NCI-H1092 treated with DMSO at 0.1 percent for 48 hours (cell line): ENCODE results near the gene WRAP73.
A peak's percentile ranks its signal among the peaks of the same experiment; 100 is the strongest.

Source experiments
- DNase-seq: peaks from one replicate; lab custom pipeline; 2025; lab: John Stamatoyannopoulos, UW

WRAP73 gene, protein sequence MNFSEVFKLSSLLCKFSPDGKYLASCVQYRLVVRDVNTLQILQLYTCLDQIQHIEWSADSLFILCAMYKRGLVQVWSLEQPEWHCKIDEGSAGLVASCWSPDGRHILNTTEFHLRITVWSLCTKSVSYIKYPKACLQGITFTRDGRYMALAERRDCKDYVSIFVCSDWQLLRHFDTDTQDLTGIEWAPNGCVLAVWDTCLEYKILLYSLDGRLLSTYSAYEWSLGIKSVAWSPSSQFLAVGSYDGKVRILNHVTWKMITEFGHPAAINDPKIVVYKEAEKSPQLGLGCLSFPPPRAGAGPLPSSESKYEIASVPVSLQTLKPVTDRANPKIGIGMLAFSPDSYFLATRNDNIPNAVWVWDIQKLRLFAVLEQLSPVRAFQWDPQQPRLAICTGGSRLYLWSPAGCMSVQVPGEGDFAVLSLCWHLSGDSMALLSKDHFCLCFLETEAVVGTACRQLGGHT

DNA sequence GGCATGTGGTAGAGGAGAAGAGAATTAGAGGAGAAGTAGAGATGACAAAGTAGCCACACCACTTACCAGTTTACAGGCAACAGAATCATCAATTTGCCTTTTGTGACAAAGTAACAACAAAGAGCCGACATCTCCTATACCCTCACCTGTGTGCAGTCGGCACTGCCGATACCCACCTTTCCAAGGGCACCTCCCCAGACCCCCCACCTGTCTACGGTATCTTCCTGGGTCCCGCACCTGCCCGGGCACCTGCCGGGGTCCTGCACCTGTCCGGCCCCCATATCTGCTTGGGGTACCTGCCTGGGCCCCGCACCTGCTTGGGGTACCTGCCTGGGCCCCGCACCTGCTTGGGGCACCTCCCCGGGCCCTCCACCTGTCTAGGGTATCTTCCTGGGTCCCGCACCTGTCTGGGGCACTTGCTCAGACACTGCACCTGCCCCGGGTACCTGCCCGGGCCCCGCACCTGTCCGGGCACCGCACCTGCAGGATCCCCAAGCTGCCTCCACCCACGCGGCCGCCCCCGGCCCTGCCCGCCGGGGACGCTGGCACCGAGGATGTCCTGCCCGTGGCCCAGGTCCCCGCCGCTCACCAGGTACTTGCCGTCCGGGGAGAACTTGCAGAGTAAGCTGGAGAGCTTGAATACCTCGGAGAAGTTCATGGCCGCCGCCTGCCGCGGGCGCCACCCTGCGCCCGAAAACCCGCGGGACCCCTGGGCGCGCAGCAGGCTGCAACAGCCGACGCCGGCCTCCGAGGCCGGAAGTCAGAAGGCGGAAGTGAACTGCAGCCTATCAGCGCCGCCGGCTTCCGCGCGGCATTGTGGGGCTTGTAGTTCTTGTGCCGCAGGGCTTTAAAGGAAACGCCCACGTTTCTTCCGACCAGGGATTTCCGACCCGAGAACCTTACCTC, at the start of gene WRAP73:
WRAP73 (minus strand) TSS at position 762 of the 906 bp plus-strand sequence; CDS start at position 658, 104 bp downstream.
- peak; percentile 73 for DNase-seq

GRCh38 chr1:3699596-3699995, 49.7 kb upstream of the WRAP73 start:
- DNase-seq = no peak

DNA sequence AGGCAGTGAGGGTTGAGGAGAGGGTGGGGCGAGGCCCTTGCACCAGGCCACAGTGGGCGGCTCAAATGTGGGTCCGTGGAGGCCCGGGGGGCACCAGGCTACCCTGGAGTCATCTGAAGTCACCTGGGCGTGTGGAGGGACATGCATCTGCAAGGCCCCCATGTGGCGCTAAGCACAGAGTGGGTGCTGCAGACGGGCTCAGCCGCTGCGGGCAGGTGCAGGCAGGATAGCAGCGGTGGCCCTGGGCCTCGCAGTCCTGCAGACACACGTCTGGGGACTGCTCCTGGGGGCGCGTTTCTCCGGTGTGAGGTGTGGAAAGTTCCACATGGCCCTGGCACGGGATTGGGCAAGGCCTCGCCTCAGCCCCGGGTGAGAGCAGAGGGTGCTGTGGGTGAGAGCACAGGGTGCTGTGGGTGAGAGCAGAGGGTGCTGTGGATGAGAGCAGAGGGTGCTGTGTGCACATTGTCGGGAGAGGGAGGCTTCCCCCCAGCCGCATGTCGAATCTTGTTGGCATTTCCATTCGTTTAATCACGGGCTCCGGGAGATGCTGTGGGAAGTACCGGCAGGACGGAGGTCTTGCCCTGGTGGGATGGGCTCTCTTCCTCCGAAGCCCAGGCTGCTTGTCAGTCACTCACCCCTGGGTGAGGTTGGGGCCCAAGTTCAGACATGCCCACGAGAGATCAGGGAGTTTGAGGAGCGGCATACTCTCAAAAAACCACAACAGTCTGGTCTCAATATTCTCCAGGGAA, 48.9 kb upstream of the WRAP73 start:
- no peak for DNase-seq

- no peak for DNase-seq
Measured at GRCh38 chr1:3697810-3698209, 47.9 kb upstream of the WRAP73 start.

- DNase-seq = no peak
Measured at GRCh38 chr1:3697104-3697503, 47.2 kb upstream of the WRAP73 start.

DNA sequence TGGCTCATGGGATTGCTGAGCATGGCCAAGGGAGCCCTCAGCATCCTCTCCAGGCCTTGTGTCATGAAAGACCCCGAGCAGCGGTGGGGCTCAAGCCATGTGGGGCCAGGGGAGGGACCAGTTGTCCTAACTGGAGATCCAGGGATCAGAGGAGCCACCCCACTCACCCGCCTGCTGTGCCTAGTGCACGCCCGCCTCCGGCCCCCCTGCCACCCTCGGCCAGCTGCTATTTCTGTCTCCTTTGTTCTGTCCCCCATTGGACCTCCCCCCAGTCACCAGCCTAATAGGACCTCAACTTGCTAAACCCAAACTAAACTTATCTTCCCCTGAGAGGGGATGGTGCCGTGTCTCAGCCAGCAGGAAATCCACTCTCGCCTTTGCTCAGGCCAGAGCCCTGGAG, 46.8 kb upstream of the WRAP73 start:
- DNase-seq = no peak

GRCh38 chr1:3695326-3696217, 45.7 kb upstream of the WRAP73 start:
- no peak for DNase-seq

- no peak for DNase-seq
Measured at GRCh38 chr1:3693321-3693720, 43.4 kb upstream of the WRAP73 start.

DNA sequence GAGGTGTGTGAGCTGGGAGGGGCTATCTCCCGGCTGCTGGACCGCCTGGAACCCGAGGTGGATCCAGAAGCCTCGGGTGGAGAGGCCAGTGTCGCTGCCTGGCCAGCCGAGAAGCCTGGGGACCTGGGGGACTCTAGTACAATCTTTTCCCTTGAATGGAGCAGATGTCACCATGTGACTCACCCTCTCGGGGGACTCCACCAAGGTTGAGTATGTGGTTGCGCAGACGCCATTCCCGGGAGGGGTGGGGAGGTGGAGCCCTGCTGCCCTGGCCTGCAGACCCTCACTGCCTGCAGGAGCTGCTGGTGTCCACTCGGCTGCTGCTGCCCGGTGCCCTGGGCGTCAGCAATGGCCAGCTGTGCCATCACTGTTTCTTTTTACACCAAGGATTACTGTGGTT, 42.7 kb upstream of the WRAP73 start:
- DNase-seq = no peak

- peak; percentile 11 for DNase-seq
Measured at GRCh38 chr1:3691421-3692204, 41.7 kb upstream of the WRAP73 start.

GRCh38 chr1:3690282-3691065, 40.6 kb upstream of the WRAP73 start:
- DNase-seq = no peak

DNA sequence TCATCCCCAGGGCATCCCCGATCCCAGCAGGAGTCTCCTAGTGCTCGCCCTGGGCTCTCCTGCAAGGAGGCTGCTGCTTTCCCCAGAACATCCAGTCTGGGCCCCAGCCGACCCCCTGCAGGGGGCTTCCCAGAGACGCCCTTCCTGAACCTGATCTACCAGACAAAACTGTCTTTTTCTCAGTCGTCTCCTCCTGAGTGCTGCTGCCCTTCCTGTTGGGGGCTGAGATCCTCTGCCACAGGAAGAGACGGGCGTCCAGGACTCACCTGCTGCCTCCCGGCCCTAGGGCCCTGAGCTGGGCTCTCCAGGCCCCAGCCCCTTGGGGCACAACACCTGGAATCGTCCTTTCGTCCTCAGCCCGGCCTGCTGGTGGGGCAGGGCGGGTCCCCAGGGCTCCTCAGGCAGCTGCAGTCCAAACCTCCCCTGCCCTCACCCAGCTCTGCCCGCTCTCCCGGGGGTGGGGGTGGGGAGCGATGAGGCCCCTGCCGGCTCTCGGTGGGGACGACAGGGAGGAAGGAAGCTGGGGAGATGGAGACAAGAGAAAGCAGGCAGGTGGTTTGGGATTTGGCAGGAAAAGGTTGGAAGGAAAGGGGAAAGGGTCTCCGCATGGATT, 39.3 kb upstream of the WRAP73 start:
- no peak for DNase-seq

DNA sequence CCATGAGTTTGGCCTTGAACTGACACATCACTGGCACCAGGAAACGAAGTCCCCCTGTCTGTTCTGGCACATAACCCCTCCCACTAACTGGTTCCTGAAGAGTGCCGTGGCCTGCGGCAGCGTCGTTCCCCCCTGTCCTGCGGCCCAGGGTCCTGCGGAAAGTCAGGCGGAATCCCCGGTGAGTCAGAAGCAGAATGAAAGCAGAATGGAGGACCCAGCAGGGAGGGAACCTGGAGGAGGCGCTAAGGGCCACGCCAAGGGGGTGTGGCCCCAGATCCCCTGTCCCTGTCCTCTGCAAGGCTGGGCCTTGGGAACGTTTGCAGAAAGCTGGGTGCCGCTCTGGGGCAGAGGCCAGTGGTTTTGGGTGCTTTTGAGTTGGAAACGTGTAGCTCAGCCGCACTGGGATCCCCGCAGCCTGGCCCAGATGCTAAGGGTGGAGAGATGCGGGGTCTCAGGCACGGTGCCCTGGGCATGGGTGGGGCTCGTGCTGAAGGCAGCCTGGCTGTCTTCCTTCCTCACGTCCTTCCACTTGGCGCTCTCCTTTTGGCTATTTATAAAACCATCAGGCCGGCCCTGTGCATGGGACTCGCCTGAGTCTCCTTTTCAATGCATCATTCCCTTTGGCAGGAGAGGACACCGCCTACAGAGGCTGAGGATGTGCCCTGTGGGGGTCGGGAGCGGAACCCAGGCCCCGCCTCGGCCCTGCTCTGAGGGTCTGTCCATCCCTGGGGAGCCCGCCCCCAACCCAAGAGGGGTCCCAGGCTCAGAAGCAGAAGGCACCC, 38.6 kb upstream of the WRAP73 start:
- DNase-seq = no peak

- DNase-seq = no peak
Measured at GRCh38 chr1:3687504-3687903, 37.6 kb upstream of the WRAP73 start.

- no peak for DNase-seq
Measured at GRCh38 chr1:3685906-3686305, 36.0 kb upstream of the WRAP73 start.

DNA sequence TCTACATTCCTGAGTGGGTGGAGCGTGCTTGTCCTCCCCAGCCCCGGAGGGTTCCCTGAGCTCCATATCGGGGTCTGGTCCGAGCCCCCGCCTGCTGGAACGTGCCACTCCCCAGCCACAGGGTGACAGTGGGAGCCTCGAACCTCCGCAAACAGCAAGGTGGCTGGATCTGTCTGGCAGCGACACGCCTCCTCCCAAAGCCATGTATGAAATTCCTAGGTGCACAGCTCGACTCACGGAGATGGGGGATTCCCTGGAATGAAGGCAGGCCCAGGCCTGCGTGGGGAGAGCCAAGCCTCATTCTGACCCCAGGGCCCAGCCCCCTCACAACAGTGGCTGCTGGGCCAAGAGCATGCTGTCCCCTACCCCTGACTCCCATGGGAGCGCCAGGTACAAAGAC, 35.3 kb upstream of the WRAP73 start:
- no peak for DNase-seq

GRCh38 chr1:3683992-3684391, 34.1 kb upstream of the WRAP73 start:
- no peak for DNase-seq

GRCh38 chr1:3683197-3683596, 33.3 kb upstream of the WRAP73 start:
- no peak for DNase-seq
